T-helper 2 cell treated with Interferon-gamma antibody and Interleukin-4, amounts not matched to agents 5 μg/mL and 100 μg/mL, for 36 hours (primary cell): Measurements from ENCODE around the gene CENPN.

Source experiments
- DNase-seq: peaks from one replicate; pipeline ENCODE4 v3.0.0; 2021; ENCODE audit warnings: low spot score
- H3K27ac Mint-ChIP-seq: one replicate; pipeline ENCODE4 v1.8.0; 2021; ENCODE audit warnings: mild to moderate bottlenecking, mixed read lengths
- H3K27me3 Mint-ChIP-seq: one replicate; pipeline ENCODE4 v1.8.0; 2021; ENCODE audit warnings: low read depth, mixed read lengths
- H3K36me3 Mint-ChIP-seq: one replicate; pipeline ENCODE4 v1.8.0; 2021; ENCODE audit warnings: low read depth, mixed read lengths
- H3K4me1 Mint-ChIP-seq: one replicate; pipeline ENCODE4 v1.8.0; 2021; ENCODE audit warnings: low read depth, mixed read lengths
- H3K4me3 Mint-ChIP-seq: one replicate; pipeline ENCODE4 v1.8.0; 2022; ENCODE audit warnings: mild to moderate bottlenecking, moderate library complexity, mixed read lengths
- H3K9me3 Mint-ChIP-seq: one replicate; pipeline ENCODE4 v1.8.0; 2021; ENCODE audit warnings: mixed read lengths

CENPN gene

GRCh38 chr16:81026429-81026828 is 19.4 kb downstream of the CENPN start:
- Mint-ChIP-seq H3K36me3 (peaks cover 59% of the 10 kb centered on the region), H3K4me1 (no peaks in the 10 kb centered on the region), H3K27ac (no peak overlapping the region), H3K4me3 (no peak overlapping the region), H3K9me3 (no peaks in the 10 kb centered on the region), H3K27me3 (no peaks in the 10 kb centered on the region)
- no peak for DNase-seq

GRCh38 chr16:81029930-81030604 is 23.1 kb downstream of the CENPN start:
- no peaks in the 10 kb centered on the region for H3K9me3 Mint-ChIP-seq
- H3K4me1 Mint-ChIP-seq, result no peaks in the 10 kb centered on the region
- H3K36me3 Mint-ChIP-seq, result peaks cover 46% of the 10 kb centered on the region
- peak; percentile 23 for DNase-seq
- no peak overlapping the region for H3K4me3 Mint-ChIP-seq
- H3K27me3 Mint-ChIP-seq, result no peaks in the 10 kb centered on the region
- H3K27ac Mint-ChIP-seq, result no peak overlapping the region

GRCh38 chr16:81035398-81035974 is 28.5 kb downstream of the CENPN start, which contains the start of gene ATMIN:
ATMIN (plus strand) TSS chr16:81035842; CDS start chr16:81035871, 29 bp downstream.
- H3K27ac Mint-ChIP-seq, result peak within 1 kb of the TSS; percentile 74
- H3K36me3 Mint-ChIP-seq, result peaks cover 33% of the 10 kb centered on the region
- H3K4me3 Mint-ChIP-seq, result peak within 1 kb of the TSS; percentile 88
- peak; percentile 88 for DNase-seq
- no peaks in the 10 kb centered on the region for H3K9me3 Mint-ChIP-seq
- H3K27me3 Mint-ChIP-seq, result no peaks in the 10 kb centered on the region
- peaks cover 16% of the 10 kb centered on the region for H3K4me1 Mint-ChIP-seq

DNA sequence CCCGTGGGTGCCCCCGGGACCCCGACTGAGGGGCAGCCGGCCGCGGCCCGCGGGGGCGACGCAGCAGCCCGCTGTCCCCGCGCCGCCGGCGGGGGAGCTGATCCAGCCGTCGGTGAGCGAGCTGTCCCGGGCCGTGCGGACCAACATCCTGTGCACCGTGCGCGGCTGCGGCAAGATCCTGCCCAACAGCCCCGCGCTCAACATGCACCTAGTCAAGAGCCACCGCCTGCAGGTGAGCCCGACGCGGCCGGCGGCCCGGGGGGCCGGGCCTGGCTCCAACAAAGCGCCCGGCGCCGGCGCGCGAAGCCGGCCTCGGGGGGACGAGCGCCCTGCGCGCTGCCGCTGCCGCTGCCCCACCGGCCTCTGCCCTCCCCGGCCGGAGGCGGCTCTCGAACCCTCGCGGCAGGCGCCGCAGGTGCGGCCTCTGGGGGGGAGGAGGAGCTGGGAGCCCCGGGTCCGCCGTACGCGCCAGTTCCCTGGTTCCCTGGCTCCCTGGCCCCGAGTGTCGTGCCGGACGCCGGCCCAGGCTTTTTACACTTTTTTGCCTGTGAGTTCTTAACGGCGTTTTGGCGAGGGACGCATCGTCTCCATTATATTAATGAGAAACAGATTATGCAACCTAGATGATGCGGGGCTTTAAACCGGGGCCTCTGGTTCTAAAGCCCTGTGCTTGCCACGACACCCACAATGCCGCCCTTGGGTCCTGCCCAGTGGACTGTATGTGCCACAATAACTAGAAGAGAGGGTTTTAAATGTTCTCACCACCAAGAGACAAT is 29.1 kb downstream of the CENPN start:
- H3K9me3 Mint-ChIP-seq, result no peaks in the 10 kb centered on the region
- H3K36me3 Mint-ChIP-seq, result peaks cover 32% of the 10 kb centered on the region
- peak overlapping the region; percentile 88 for H3K4me3 Mint-ChIP-seq
- H3K4me1 Mint-ChIP-seq, result peaks cover 16% of the 10 kb centered on the region
- DNase-seq, result peak; percentile 12
- H3K27me3 Mint-ChIP-seq, result no peaks in the 10 kb centered on the region
- peak overlapping the region; percentile 47 for H3K27ac Mint-ChIP-seq

GRCh38 chr16:81036751-81037350 is 29.8 kb downstream of the CENPN start:
- Mint-ChIP-seq H3K36me3 (peaks cover 30% of the 10 kb centered on the region), H3K27me3 (no peaks in the 10 kb centered on the region), H3K27ac (peak overlapping the region; percentile 47), H3K9me3 (no peaks in the 10 kb centered on the region), H3K4me3 (peak overlapping the region; percentile 88), H3K4me1 (peaks cover 16% of the 10 kb centered on the region)
- DNase-seq, result no peak

DNA sequence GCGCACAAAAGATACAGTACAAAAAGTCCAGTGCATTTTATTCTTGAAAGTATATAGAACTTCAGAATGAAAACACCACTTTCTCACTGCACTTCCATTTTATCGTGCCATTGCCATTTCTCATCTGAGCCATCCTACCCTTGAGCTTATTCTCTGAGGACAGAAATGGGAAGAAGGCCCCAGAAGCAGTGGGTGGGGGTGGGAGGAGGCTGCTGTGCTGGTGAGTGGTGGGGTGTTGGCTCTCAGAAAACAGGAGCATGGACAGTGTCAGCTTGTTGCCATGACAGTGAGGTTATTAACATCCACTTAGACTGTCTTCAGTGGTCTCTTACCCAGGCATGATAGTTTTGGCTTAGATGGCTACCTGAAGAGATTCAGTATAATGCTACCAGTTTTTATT is 33.1 kb downstream of the CENPN start:
- H3K4me3 Mint-ChIP-seq, result no peak overlapping the region
- DNase-seq, result no peak
- H3K36me3 Mint-ChIP-seq, result peaks cover 48% of the 10 kb centered on the region
- H3K27ac Mint-ChIP-seq, result no peak overlapping the region
- no peaks in the 10 kb centered on the region for H3K9me3 Mint-ChIP-seq
- H3K27me3 Mint-ChIP-seq, result no peaks in the 10 kb centered on the region
- H3K4me1 Mint-ChIP-seq, result peaks cover 16% of the 10 kb centered on the region

- no peak for DNase-seq
- H3K36me3 Mint-ChIP-seq, result peaks cover 52% of the 10 kb centered on the region
- peaks cover 13% of the 10 kb centered on the region for H3K4me1 Mint-ChIP-seq
- no peak overlapping the region for H3K27ac Mint-ChIP-seq
- H3K9me3 Mint-ChIP-seq, result no peaks in the 10 kb centered on the region
- H3K4me3 Mint-ChIP-seq, result no peak overlapping the region
- H3K27me3 Mint-ChIP-seq, result no peaks in the 10 kb centered on the region
These were observed 33.8 kb downstream of the CENPN start for GRCh38 chr16:81040842-81041241.

GRCh38 chr16:81041696-81042095 is 34.7 kb downstream of the CENPN start:
- Mint-ChIP-seq H3K36me3 (peaks cover 54% of the 10 kb centered on the region), H3K4me1 (peaks cover 10% of the 10 kb centered on the region), H3K9me3 (no peaks in the 10 kb centered on the region), H3K27ac (no peak overlapping the region), H3K27me3 (no peaks in the 10 kb centered on the region), H3K4me3 (no peak overlapping the region)
- no peak for DNase-seq

DNA sequence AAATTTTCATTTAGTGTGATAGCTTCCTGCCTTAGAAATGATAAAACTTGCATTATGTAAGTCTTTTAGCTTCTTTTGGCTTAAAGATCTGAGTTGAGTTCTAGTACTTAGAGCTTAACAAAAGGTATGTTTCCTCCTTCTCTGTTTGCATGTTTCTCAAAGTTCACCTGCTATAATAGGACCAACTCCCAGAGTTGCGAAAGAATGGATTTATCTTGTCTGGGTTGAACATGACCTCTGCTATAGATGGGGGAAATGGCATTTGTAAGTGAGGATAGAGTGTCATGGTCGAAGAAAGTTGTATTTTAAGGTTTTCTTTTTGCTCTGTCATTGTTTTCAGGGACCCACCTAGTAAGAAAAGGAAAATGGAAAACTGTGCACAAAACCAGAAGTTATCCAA is 35.8 kb downstream of the CENPN start:
- H3K4me1 Mint-ChIP-seq, result peaks cover 3% of the 10 kb centered on the region
- H3K36me3 Mint-ChIP-seq, result peaks cover 52% of the 10 kb centered on the region
- no peaks in the 10 kb centered on the region for H3K27me3 Mint-ChIP-seq
- DNase-seq, result no peak
- H3K4me3 Mint-ChIP-seq, result no peak overlapping the region
- no peaks in the 10 kb centered on the region for H3K9me3 Mint-ChIP-seq
- no peak overlapping the region for H3K27ac Mint-ChIP-seq

- H3K9me3 Mint-ChIP-seq, result peaks cover 20% of the 10 kb centered on the region
- H3K36me3 Mint-ChIP-seq, result peaks cover 6% of the 10 kb centered on the region
- H3K4me3 Mint-ChIP-seq, result no peak overlapping the region
- no peak overlapping the region for H3K27ac Mint-ChIP-seq
- peaks cover 5% of the 10 kb centered on the region for H3K27me3 Mint-ChIP-seq
- H3K4me1 Mint-ChIP-seq, result no peaks in the 10 kb centered on the region
- DNase-seq, result no peak
These were observed 46.7 kb downstream of the CENPN start for GRCh38 chr16:81053761-81054160.

- Mint-ChIP-seq H3K4me3 (no peak overlapping the region), H3K4me1 (no peaks in the 10 kb centered on the region), H3K9me3 (no peaks in the 10 kb centered on the region), H3K27me3 (no peaks in the 10 kb centered on the region), H3K36me3 (no peaks in the 10 kb centered on the region), H3K27ac (no peak overlapping the region)
- no peak for DNase-seq
These were observed 53.7 kb downstream of the CENPN start for GRCh38 chr16:81060576-81061306.

DNA sequence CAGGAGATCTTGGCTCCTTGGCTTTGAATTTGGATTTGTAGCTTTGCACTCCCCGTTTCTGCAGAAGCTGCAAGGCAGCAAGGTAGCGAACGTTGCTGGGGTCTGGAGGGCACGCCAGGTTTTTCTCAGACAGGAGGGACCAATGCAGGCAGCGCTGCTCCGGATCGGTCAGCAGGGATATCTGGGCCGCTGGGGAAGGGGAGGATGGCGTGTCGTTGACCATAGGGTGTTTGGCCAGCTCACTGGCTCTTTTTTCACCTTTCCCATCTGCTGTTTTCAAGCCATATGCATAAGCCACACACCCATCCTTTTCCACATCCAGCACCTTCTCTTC is 54.3 kb downstream of the CENPN start:
- Mint-ChIP-seq H3K4me3 (no peak overlapping the region), H3K4me1 (no peaks in the 10 kb centered on the region), H3K27ac (no peak overlapping the region), H3K27me3 (no peaks in the 10 kb centered on the region), H3K9me3 (no peaks in the 10 kb centered on the region), H3K36me3 (no peaks in the 10 kb centered on the region)
- no peak for DNase-seq

GRCh38 chr16:81061871-81062608 is 55.0 kb downstream of the CENPN start:
- Mint-ChIP-seq H3K4me1 (no peaks in the 10 kb centered on the region), H3K9me3 (no peaks in the 10 kb centered on the region), H3K4me3 (no peak overlapping the region), H3K27ac (no peak overlapping the region), H3K27me3 (no peaks in the 10 kb centered on the region), H3K36me3 (no peaks in the 10 kb centered on the region)
- no peak for DNase-seq
